Vagina (tissue), 2 donors: ENCODE measurements around the gene PROB1.

ENCODE experiments used
- POLR2A ChIP-seq, 2 donors: fragments of 450-650 bp; IDR thresholded peaks; one replicate each; pipeline ENCODE4 v1.6.1; 2017; ENCODE audit warnings: antibody characterized with exemption in 2 of 2, mild to moderate bottlenecking in 2 of 2, moderate library complexity in 2 of 2
- POLR2AphosphoS5 ChIP-seq, 2 donors: sonication (generic); formaldehyde crosslinking; IDR thresholded peaks; one replicate each; pipeline ENCODE4 v1.9.0; 2017; ENCODE audit warnings: antibody characterized with exemption in 2 of 2, mild to moderate bottlenecking in 2 of 2, low read depth in 1 of 2; ENCODE audit not compliant: insufficient read depth in 1 of 2
- TF ChIP-seq, protein P1 (sequence below), 3 experiments: fragments of 450-650 bp in 2 of 3; fragments of 200-600 bp in 1 of 3; sonication (generic) in 1 of 3; IDR thresholded peaks; one replicate each; pipeline ENCODE4 v1.5.1; 2017 to 2019; ENCODE audit warnings: antibody characterized with exemption in 3 of 3, mild to moderate bottlenecking in 2 of 3, moderate library complexity in 2 of 3

DNA sequence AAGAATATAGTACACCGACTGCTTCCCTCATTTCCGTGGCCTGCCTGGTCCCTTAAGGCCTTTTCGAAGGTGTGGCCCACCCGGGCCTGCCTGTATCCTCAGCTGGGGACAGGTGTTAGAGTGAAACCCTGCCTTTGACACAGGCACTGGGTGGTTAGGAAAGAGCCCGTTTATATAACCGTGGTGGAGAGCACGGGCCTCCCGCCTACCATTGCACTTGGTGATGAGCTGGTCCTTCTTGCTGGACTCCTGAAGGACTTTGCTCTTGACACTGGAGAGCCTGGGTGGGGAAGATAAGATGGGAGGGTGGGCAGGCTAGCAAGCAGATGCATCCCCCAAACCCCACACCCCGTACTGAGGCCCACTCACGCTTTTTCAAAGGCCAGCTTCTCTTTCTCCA is 6.6 kb upstream of the PROB1 start:
- TF ChIP-seq, protein P1, sequence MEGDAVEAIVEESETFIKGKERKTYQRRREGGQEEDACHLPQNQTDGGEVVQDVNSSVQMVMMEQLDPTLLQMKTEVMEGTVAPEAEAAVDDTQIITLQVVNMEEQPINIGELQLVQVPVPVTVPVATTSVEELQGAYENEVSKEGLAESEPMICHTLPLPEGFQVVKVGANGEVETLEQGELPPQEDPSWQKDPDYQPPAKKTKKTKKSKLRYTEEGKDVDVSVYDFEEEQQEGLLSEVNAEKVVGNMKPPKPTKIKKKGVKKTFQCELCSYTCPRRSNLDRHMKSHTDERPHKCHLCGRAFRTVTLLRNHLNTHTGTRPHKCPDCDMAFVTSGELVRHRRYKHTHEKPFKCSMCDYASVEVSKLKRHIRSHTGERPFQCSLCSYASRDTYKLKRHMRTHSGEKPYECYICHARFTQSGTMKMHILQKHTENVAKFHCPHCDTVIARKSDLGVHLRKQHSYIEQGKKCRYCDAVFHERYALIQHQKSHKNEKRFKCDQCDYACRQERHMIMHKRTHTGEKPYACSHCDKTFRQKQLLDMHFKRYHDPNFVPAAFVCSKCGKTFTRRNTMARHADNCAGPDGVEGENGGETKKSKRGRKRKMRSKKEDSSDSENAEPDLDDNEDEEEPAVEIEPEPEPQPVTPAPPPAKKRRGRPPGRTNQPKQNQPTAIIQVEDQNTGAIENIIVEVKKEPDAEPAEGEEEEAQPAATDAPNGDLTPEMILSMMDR (IDR thresholded peaks at IDR 0.05): no peak
- TF ChIP-seq POLR2AphosphoS5 (IDR thresholded peaks at IDR 0.05; ENCODE audit: insufficient read depth in 1 of 2, low read depth in 1 of 2) (no peak), POLR2A (IDR thresholded peaks at IDR 0.05) (no peak)
